Memory B cell (primary cell): ENCODE measurements around the gene FAF1.

ENCODE experiments used
- ATAC-seq: fragments of 150-1000 bp; cut with Tn5 transposase; 2 replicates; pipeline ENCODE4 v1.10.0; 2021; ENCODE audit warnings: low read depth, mild to moderate bottlenecking, moderate library complexity
- DNase-seq, 2 donors: peaks; one replicate each; pipeline ENCODE4 v3.0.0; 2022; ENCODE audit warnings: low spot score in 2 of 2
- H3K27ac Mint-ChIP-seq: one replicate; pipeline ENCODE4 v1.8.0; 2022; ENCODE audit warnings: mild to moderate bottlenecking, moderate library complexity, mixed read lengths
- H3K27me3 Mint-ChIP-seq: one replicate; pipeline ENCODE4 v1.8.0; 2022; ENCODE audit warnings: mixed read lengths
- H3K36me3 Mint-ChIP-seq: one replicate; pipeline ENCODE4 v1.8.0; 2022; ENCODE audit warnings: mild to moderate bottlenecking, mixed read lengths
- H3K4me1 Mint-ChIP-seq: one replicate; pipeline ENCODE4 v1.8.0; 2022; ENCODE audit warnings: mixed read lengths
- H3K4me3 Mint-ChIP-seq: one replicate; pipeline ENCODE4 v1.8.0; 2022; ENCODE audit warnings: mild to moderate bottlenecking, moderate library complexity, mixed read lengths
- H3K9me3 Mint-ChIP-seq: one replicate; pipeline ENCODE4 v1.8.0; 2022; ENCODE audit warnings: mixed read lengths

Gene FAF1

GRCh38 chr1:50973875-50974617 lies 14.0 kb upstream of the FAF1 start:
- H3K4me3 Mint-ChIP-seq, result no peak overlapping the region
- H3K27me3 Mint-ChIP-seq, result peaks cover 28% of the 10 kb centered on the region
- H3K9me3 Mint-ChIP-seq, result no peaks in the 10 kb centered on the region
- H3K36me3 Mint-ChIP-seq, result no peaks in the 10 kb centered on the region
- H3K4me1 Mint-ChIP-seq, result peaks cover 15% of the 10 kb centered on the region
- H3K27ac Mint-ChIP-seq, result no peak overlapping the region
- no peak for ATAC-seq
- no peak for DNase-seq

- Mint-ChIP-seq H3K4me3 (no peak overlapping the region), H3K36me3 (no peaks in the 10 kb centered on the region), H3K27ac (no peak overlapping the region), H3K4me1 (peaks cover 18% of the 10 kb centered on the region), H3K9me3 (no peaks in the 10 kb centered on the region), H3K27me3 (peaks cover 23% of the 10 kb centered on the region)
- ATAC-seq, result no peak
- no peak for DNase-seq
These were observed 13.2 kb upstream of the FAF1 start for GRCh38 chr1:50973255-50973654.

- H3K9me3 Mint-ChIP-seq, result no peaks in the 10 kb centered on the region
These were observed 12.7 kb upstream of the FAF1 start for GRCh38 chr1:50972766-50973165.

GRCh38 chr1:50971748-50972305 lies 11.8 kb upstream of the FAF1 start:
- H3K4me3 Mint-ChIP-seq, result no peak overlapping the region
- no peak for ATAC-seq
- no peak overlapping the region for H3K27ac Mint-ChIP-seq
- no peaks in the 10 kb centered on the region for H3K9me3 Mint-ChIP-seq
- peaks cover 21% of the 10 kb centered on the region for H3K4me1 Mint-ChIP-seq
- peaks cover 21% of the 10 kb centered on the region for H3K27me3 Mint-ChIP-seq
- DNase-seq, result no peak
- no peaks in the 10 kb centered on the region for H3K36me3 Mint-ChIP-seq

More at GRCh38 chr1:50972766-50973165, 12.7 kb upstream of the FAF1 start:
- H3K27ac Mint-ChIP-seq, result no peak overlapping the region
- peaks cover 18% of the 10 kb centered on the region for H3K4me1 Mint-ChIP-seq
- no peak overlapping the region for H3K4me3 Mint-ChIP-seq
- DNase-seq, result no peak
- ATAC-seq, result no peak
- no peaks in the 10 kb centered on the region for H3K36me3 Mint-ChIP-seq
- H3K27me3 Mint-ChIP-seq, result peaks cover 23% of the 10 kb centered on the region

- DNase-seq (no peak), ATAC-seq (no peak)
- H3K4me3 Mint-ChIP-seq, result no peak overlapping the region
- H3K36me3 Mint-ChIP-seq, result no peaks in the 10 kb centered on the region
- H3K9me3 Mint-ChIP-seq, result no peaks in the 10 kb centered on the region
- H3K27ac Mint-ChIP-seq, result no peak overlapping the region
- H3K27me3 Mint-ChIP-seq, result peaks cover 14% of the 10 kb centered on the region
- peaks cover 15% of the 10 kb centered on the region for H3K4me1 Mint-ChIP-seq
These were observed 11.0 kb upstream of the FAF1 start for GRCh38 chr1:50970931-50971582.

- H3K27ac Mint-ChIP-seq, result peak overlapping the region; percentile 22
These were observed 10.4 kb upstream of the FAF1 start for GRCh38 chr1:50970509-50970887.

GRCh38 chr1:50969611-50970508 lies 9.8 kb upstream of the FAF1 start, which contains the start of gene CDKN2C:
CDKN2C (plus strand) TSS chr1:50970245; CDS start chr1:50970369, 124 bp downstream.
- Mint-ChIP-seq H3K27ac (peak within 1 kb of the TSS; percentile 81), H3K4me3 (peak within 1 kb of the TSS; percentile 90), H3K27me3 (peaks cover 14% of the 10 kb centered on the region), H3K36me3 (no peaks in the 10 kb centered on the region), H3K9me3 (no peaks in the 10 kb centered on the region), H3K4me1 (peaks cover 15% of the 10 kb centered on the region)
- DNase-seq (peak in 1 of 2 donors; percentile 37), ATAC-seq (peak; percentile 3)

More at GRCh38 chr1:50970509-50970887, 10.4 kb upstream of the FAF1 start:
- H3K4me3 Mint-ChIP-seq, result peak overlapping the region; percentile 90
- no peak for DNase-seq
- H3K4me1 Mint-ChIP-seq, result peaks cover 15% of the 10 kb centered on the region
- no peaks in the 10 kb centered on the region for H3K36me3 Mint-ChIP-seq
- peaks cover 14% of the 10 kb centered on the region for H3K27me3 Mint-ChIP-seq
- no peaks in the 10 kb centered on the region for H3K9me3 Mint-ChIP-seq
- ATAC-seq, result no peak

GRCh38 chr1:50968821-50969610 lies 8.9 kb upstream of the FAF1 start:
- Mint-ChIP-seq H3K4me3 (peak overlapping the region; percentile 90), H3K4me1 (peaks cover 15% of the 10 kb centered on the region), H3K27me3 (peaks cover 10% of the 10 kb centered on the region), H3K36me3 (no peaks in the 10 kb centered on the region), H3K9me3 (no peaks in the 10 kb centered on the region), H3K27ac (peak overlapping the region; percentile 81)
- ATAC-seq (peak; percentile 18), DNase-seq (peak; percentile 33 to 52)

- ATAC-seq (peak; percentile 85), DNase-seq (peak; percentile 62 to 79)
These were observed 8.2 kb upstream of the FAF1 start for GRCh38 chr1:50968158-50968820.

GRCh38 chr1:50967416-50968157 lies 7.5 kb upstream of the FAF1 start:
- peak overlapping the region; percentile 90 for H3K4me3 Mint-ChIP-seq
- H3K4me1 Mint-ChIP-seq, result peaks cover 15% of the 10 kb centered on the region
- DNase-seq (no peak), ATAC-seq (no peak)
- H3K9me3 Mint-ChIP-seq, result no peaks in the 10 kb centered on the region
- H3K36me3 Mint-ChIP-seq, result no peaks in the 10 kb centered on the region
- H3K27ac Mint-ChIP-seq, result peak overlapping the region; percentile 81
- H3K27me3 Mint-ChIP-seq, result peaks cover 7% of the 10 kb centered on the region

More at GRCh38 chr1:50968158-50968820, 8.2 kb upstream of the FAF1 start:
- Mint-ChIP-seq H3K27me3 (peaks cover 7% of the 10 kb centered on the region), H3K36me3 (no peaks in the 10 kb centered on the region), H3K9me3 (no peaks in the 10 kb centered on the region), H3K4me1 (peaks cover 15% of the 10 kb centered on the region), H3K4me3 (peak overlapping the region; percentile 90), H3K27ac (peak overlapping the region; percentile 81)

- no peak for ATAC-seq
- H3K4me3 Mint-ChIP-seq, result no peak overlapping the region
- no peaks in the 10 kb centered on the region for H3K36me3 Mint-ChIP-seq
- DNase-seq, result no peak
- H3K27me3 Mint-ChIP-seq, result peaks cover 7% of the 10 kb centered on the region
- H3K4me1 Mint-ChIP-seq, result peaks cover 15% of the 10 kb centered on the region
- H3K27ac Mint-ChIP-seq, result peak overlapping the region; percentile 81
- H3K9me3 Mint-ChIP-seq, result no peaks in the 10 kb centered on the region
These were observed 6.9 kb upstream of the FAF1 start for GRCh38 chr1:50966991-50967390.

GRCh38 chr1:50964863-50965262 lies 4.8 kb upstream of the FAF1 start:
- peaks cover 1% of the 10 kb centered on the region for H3K27me3 Mint-ChIP-seq
- H3K27ac Mint-ChIP-seq, result no peak overlapping the region
- DNase-seq (no peak), ATAC-seq (no peak)
- H3K36me3 Mint-ChIP-seq, result no peaks in the 10 kb centered on the region
- H3K4me3 Mint-ChIP-seq, result no peak overlapping the region
- H3K9me3 Mint-ChIP-seq, result no peaks in the 10 kb centered on the region
- peaks cover 13% of the 10 kb centered on the region for H3K4me1 Mint-ChIP-seq
